Fibroblast of peridontal ligament (primary cell): Measurements from ENCODE around the gene EML1.

Experiments
- DNase-seq: peaks from one replicate; pipeline ENCODE4 v3.0.0-alpha.2; 2010; ENCODE audit errors: extremely low read depth

EML1 gene, protein sequence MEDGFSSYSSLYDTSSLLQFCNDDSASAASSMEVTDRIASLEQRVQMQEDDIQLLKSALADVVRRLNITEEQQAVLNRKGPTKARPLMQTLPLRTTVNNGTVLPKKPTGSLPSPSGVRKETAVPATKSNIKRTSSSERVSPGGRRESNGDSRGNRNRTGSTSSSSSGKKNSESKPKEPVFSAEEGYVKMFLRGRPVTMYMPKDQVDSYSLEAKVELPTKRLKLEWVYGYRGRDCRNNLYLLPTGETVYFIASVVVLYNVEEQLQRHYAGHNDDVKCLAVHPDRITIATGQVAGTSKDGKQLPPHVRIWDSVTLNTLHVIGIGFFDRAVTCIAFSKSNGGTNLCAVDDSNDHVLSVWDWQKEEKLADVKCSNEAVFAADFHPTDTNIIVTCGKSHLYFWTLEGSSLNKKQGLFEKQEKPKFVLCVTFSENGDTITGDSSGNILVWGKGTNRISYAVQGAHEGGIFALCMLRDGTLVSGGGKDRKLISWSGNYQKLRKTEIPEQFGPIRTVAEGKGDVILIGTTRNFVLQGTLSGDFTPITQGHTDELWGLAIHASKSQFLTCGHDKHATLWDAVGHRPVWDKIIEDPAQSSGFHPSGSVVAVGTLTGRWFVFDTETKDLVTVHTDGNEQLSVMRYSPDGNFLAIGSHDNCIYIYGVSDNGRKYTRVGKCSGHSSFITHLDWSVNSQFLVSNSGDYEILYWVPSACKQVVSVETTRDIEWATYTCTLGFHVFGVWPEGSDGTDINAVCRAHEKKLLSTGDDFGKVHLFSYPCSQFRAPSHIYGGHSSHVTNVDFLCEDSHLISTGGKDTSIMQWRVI

GRCh38 chr14:99793213-99794150, at the start of gene EML1:
EML1 (plus strand) TSS chr14:99793413; CDS start chr14:99793477, 64 bp downstream.
- peak; percentile 68 for DNase-seq

- DNase-seq = peak; percentile 78
Observed at GRCh38 chr14:99744199-99744872, 48.9 kb upstream of the EML1 start.

GRCh38 chr14:99744873-99745224, 48.4 kb upstream of the EML1 start:
- DNase-seq = no peak

DNA sequence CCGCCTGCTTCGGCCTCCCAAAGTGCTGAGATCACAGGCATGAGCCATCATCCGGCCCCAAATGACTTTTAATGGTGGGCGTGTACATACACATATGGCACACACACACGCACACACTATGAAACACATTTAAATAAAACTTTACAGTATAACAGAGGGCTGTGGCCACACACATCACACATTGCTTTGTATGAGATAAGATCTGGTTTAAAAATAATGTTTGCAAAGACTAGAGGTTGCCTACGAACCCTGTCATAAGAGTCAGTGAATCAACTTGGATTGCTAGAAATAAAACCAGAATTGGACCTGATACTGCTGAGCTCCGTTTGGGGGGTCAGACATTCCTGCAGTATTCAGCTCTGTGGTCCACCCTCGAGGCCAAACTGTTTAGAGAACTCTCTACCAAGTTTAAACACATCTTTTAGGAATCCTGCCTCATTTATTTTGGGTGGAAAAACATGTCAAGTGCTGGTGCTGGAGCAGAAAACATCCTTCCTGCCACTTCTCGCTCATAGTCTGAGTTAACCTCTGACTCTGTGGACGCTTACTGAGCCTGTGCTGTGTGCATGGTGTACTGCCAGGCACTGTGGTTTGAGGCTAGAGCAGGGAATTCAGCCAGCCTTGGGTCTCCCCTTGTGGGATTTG, 47.8 kb upstream of the EML1 start:
- DNase-seq = peak; percentile 82

DNA sequence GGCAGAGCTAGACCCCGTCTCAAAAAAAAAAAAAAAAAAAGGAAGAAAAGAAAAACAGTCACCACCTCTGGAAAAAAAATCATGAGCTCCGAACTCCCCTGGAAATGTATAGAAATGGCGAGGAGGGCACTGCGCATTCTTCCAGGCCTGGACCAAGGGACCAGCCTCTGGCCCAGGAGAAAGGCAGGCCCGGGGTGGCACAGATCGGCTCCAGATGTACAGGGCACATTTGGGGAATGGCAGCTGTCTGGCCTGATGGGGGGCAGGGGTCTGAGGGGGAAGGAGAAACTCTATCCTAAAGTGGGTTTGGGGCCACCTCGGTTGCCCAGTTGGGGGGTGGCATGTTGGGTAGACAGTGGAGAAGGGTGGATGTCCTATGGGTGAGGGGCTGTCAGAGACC, 46.0 kb upstream of the EML1 start:
- DNase-seq = no peak

DNA sequence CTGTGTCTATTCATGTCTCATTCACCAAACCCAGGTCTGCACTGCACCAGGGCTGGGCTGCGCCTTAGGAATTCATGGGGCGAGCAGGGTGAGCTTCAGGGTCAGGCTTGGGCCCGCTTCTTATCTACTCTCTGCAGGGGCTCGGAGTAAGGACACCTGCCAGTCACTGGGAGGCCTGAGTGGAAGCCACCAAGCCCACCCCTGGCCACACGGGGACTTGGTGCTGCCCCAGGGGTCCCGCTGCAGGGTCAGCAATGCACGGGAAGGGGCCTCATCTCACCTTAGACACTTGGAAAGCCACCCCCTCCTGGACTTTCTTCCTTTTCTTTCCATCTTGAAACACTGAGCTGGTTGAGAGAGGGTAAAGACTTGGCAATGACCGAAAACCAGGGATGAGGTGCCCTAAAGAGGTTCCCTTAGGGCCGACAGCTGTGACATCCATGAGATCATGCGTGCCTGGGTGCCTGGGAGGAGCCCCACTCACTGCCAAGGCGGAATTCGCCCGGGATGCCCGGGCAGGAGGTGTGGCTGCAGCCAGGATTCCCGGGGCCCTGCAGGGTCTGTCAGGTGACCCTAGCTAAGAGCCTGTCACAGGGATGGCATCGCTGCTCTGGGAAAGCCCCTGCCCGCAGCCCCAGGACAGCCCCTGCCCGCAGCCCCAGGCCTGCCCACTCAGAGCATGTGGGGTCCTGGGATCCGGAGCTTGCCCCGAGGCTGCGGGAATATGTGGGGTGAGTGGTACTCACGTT, 45.5 kb upstream of the EML1 start:
- DNase-seq = no peak

- DNase-seq = no peak
Observed at GRCh38 chr14:99748529-99748928, 44.7 kb upstream of the EML1 start.

DNA sequence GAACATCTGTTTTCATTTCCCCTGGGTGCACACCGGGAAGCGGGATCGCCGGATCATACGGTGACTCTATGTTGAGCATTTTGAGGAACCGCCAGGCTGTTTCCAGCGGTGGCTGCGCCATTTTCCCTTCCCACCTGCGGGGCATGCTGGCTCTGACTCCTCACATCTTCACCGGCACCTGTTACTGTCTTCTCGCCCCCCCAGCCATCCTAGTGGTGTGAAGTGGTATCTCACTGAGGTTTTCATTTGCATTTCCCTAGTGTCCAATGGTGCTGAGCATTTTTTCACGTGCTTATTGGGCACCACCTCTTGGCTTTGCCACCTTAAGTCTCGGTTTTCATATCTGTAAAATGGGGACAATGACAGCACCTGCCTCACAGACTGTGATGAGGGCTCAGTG, 44.1 kb upstream of the EML1 start:
- DNase-seq = no peak

DNA sequence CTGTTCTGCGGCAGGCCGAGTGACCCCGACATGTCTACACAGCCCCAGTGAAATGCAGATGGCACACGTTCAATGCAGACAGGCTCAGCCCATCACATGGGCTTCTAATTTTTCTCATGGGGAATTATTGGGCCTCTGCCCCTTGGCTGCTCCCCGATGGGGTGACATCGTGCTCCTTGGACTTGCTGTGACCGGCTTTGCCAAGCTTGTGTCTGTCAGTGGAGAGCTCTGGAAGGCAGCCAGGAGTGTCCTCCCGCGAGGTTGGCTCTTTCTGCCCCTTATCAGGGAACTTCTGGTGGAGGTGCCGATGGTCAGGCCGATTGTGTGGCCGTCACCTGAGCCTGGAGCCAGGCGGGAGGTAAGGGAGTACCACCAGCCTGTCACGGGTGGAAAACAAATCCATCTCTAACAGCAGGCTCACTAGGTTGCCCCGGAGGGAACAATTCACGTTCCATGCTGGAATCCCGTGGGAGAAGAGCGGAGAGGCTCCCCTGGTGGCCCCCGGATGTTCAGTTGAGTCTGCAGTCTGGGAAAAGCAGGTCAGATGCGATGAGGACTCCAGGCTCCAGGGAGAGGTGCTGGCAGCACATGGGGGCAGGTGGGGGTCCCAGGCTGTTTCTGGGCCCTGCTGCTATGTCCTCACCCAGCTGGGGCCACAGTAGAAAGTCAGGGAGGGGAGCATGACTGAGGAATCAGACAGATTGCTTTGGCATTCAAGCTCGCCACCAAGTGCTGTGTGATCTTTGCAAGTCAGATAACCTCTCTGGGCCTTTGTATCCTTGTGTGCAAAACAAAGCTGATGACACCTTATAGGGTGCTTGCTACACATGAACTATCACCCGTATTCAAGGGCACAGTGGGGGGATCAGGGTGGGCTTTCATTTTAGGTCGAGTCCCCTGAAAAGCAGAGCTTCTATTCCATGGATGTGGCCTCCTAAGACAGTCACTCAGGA, 43.2 kb upstream of the EML1 start:
- no peak for DNase-seq

GRCh38 chr14:99750746-99751450, 42.3 kb upstream of the EML1 start:
- no peak for DNase-seq

DNA sequence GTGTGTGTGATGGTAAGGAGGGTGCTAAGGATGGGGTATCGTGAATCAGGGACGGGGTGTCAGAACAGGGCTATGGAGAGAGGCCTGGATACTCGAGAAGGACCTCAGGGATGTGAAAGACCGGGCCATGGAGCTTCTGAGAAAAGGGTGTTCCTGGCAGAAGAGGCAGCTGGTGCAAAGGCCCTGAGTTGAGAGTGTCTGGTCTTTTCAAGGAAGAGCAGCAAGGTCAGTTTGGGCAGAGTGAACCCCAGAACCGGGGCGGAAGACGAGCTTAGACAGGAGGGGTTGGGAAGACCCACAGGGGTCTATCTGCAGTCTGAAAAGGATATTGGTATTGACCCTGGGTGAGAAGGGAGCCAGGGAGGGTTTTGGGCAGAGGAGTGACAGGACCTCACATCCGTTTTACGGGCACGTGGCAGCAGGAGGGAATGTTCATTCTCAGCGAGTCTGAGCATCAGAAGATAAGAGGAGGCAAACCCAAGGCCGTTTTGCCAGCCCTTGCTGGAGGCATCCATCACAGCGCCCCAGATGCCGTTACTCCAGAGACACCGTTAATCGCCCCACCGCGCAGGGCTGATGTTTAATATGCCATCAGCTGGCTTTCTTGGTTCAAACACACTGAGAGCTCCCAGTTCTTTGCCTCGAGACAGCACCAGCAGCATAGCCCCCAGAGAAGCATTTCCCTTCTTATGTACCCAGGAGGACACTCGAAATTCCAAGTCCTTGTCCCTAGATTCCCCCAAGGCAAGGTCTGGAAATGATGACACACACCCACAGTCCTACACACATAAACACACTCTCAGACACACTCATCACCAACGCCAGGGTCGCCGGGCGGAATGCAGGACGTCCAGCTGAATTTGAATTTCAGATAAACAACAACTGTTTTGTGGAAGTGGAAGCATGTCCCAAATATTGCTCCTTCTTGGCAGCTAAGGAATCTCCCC, 41.4 kb upstream of the EML1 start:
- peak; percentile 15 for DNase-seq

DNA sequence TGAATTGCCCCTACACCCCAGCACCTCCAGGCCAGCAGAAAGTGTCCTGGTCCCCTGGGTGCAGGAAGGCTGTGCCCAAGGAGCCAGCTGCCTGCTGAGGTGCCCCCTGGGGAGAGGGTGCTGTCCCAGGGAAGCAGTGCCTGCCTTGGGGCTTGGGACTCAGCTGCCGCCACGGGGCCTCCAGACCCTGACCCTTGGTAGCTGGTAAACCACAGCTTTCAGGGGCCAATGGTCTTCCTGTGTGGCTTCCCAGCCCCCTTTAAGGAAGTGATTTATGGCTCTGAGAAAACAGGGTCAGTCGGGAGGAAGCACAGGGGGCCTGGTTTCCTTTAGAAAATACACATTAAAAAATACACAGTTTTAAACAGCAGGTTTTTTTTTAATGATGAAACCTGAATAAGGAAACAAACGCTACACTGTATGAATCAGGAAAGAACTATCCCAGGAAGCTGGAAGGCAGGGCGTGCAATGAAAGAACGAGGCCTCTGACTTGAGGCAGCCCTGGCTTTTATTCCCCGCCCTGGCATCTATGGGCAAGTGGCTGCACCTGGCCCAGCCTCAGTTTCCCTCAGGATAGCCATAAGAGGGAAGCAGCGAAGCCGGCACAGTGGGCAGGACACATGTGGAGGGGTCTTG, 40.6 kb upstream of the EML1 start:
- peak; percentile 70 for DNase-seq

DNA sequence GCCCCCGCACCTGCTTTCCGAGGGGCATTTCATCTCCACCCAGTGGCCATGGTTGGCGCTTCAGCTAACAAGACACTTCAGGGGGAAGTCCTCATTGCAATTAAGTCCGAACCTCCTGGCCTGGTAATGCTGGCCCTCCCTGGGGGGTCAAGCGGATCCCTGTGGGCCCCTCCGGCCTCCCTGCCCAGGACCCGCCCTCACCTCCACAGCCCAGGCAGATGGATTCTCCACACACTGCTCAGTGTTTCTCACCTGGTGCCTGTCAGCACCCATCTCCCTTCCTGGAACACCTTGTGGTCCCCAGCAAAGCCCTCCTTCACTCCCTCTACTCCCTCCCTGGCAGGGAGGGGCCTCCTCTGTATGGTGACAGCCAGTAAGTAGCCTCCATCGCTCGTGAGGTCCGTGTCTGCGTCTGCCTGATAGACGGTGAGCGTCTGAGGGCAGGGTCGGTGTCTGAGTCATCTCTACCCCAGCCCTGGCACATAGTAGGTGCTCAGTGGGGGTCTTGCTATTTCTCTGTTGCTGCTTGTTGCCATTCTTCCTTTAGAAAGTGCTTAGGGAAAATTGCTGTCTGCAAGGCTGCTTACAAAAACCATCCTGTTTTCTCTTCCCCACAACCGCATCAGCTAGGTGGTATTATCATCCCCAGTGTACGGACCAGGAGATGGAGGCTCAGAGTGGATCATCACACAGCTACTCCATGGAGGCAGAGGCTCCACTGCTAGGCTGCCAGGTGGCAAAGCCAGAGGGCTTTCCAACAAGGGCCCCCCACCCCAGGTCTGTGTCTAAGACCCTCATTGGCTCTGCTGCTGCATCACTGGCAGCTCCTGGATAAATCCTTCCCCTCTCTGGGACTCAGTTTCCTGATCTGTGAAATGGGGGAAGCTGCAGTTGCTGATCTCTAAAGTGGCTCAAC, 39.7 kb upstream of the EML1 start:
- DNase-seq = no peak

GRCh38 chr14:99754141-99755067, 38.8 kb upstream of the EML1 start:
- DNase-seq = peak; percentile 23

- no peak for DNase-seq
Observed at GRCh38 chr14:99755068-99755405, 38.2 kb upstream of the EML1 start.
